HG03571 (cell line): Measurements from ENCODE around the gene NFKB2.

Source experiments
- ATAC-seq: cut with Tn5 transposase; IDR thresholded peaks from one replicate; pipeline ENCODE4 v1.9.1; 2021; ENCODE audit not compliant: unreplicated experiment

The NFKB2 gene

GRCh38 chr10:102394079-102394800 lies 1.3 kb upstream of the NFKB2 start:
- peak; percentile 77 for ATAC-seq

GRCh38 chr10:102394801-102395399 lies 605 bp upstream of the NFKB2 start:
- no peak for ATAC-seq

DNA sequence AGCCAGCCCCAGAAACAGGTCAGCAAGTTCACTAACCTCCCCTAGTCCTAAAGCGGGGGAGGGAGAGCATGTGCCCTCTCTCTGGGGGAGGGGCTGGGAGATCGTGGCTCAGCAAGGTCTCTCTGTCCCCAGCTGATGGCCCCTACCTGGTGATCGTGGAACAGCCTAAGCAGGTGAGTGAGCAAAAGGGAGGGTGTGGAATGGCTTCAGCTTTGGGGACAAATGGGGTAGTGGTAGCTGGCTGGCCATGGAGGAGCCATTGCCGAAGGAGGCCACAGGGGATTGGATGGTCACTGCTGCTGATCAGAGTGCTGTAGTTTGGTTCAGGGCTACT lies 779 bp downstream of the NFKB2 start:
- ATAC-seq: no peak

GRCh38 chr10:102396730-102397151 lies 1.2 kb downstream of the NFKB2 start:
- no peak for ATAC-seq

DNA sequence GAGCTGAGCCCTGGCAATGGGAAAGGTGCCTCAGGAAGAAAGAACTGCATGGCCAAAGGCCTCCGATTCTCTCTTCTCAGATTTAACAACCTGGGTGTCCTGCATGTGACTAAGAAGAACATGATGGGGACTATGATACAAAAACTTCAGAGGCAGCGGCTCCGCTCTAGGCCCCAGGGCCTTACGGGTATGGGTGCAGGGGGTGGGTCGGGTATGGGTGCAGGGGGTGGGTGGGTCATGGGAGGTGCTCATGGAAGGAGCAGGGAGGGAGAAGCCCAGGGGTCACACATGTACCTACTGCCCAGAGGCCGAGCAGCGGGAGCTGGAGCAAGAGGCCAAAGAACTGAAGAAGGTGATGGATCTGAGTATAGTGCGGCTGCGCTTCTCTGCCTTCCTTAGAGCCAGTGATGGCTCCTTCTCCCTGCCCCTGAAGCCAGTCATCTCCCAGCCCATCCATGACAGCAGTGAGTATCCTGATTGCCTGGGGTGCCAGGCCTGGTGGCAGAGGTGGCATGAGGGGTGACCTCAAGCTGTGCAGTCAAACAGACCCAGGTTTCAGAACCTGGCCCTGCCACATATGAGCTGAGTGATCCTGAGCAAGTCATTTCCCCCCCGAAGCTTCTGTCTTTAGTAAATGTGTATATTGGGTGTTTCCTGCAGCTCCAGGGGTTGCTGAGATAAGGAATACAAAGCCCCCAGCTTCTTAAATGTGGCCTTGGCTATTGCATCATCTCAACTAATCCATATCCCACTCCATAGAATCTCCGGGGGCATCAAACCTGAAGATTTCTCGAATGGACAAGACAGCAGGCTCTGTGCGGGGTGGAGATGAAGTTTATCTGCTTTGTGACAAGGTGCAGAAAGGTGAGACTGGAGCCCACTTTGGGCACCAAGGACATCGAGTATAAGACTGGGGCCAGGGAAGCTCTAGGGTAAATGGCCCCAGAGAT lies 2.0 kb downstream of the NFKB2 start:
- no peak for ATAC-seq

DNA sequence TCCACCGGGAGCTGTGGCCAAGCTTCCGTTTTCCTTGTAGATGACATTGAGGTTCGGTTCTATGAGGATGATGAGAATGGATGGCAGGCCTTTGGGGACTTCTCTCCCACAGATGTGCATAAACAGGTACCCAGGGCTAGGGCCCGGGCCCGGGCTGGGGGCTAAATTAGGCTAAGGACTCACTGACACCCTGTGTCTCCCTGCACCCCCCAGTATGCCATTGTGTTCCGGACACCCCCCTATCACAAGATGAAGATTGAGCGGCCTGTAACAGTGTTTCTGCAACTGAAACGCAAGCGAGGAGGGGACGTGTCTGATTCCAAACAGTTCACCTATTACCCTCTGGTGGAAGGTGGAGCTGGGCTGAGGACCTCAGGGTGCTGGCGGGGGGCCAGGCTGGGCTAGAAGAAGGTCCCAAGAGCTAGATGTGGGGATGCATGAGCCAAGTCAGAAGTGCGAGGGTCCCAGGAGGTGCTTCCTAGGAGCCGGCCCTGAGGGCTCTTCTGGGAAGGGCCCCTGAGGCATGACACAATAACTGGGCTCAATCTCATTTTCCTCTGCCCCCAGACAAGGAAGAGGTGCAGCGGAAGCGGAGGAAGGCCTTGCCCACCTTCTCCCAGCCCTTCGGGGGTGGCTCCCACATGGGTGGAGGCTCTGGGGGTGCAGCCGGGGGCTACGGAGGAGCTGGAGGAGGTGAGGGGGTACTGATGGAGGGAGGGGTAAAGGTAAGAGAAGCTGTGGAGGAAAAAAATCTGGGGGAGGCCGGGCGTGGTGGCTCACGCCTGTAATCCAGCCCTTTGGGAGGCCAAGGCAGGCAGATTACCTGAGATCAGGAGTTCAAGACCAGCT lies 2.9 kb downstream of the NFKB2 start:
- ATAC-seq: no peak

DNA sequence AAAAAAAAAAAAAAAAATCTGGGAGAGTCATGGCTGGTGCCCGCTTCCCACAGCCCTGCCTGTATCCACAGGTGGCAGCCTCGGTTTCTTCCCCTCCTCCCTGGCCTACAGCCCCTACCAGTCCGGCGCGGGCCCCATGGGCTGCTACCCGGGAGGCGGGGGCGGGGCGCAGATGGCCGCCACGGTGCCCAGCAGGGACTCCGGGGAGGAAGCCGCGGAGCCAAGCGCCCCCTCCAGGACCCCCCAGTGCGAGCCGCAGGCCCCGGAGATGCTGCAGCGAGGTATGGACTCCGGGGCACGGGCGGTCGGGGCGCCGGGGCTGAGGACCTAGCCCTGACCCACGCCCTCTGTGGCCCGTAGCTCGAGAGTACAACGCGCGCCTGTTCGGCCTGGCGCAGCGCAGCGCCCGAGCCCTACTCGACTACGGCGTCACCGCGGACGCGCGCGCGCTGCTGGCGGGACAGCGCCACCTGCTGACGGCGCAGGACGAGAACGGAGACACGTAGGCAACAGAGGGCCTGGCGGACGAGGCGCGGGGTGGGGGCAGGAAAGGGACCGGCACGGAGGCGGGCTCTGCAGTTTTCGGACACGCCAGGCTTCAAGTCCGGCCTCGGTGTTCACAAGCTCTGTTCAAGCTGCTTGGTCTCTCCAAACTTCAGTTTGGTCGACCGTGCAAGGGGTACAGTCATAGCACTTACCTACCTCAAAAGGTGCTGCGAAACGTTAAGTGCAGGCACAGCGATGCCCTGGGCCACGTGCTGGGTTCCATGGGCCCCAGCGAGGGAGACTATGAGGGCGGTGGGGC lies 3.9 kb downstream of the NFKB2 start:
- ATAC-seq: no peak

GRCh38 chr10:102400076-102400475 lies 4.6 kb downstream of the NFKB2 start:
- no peak for ATAC-seq

DNA sequence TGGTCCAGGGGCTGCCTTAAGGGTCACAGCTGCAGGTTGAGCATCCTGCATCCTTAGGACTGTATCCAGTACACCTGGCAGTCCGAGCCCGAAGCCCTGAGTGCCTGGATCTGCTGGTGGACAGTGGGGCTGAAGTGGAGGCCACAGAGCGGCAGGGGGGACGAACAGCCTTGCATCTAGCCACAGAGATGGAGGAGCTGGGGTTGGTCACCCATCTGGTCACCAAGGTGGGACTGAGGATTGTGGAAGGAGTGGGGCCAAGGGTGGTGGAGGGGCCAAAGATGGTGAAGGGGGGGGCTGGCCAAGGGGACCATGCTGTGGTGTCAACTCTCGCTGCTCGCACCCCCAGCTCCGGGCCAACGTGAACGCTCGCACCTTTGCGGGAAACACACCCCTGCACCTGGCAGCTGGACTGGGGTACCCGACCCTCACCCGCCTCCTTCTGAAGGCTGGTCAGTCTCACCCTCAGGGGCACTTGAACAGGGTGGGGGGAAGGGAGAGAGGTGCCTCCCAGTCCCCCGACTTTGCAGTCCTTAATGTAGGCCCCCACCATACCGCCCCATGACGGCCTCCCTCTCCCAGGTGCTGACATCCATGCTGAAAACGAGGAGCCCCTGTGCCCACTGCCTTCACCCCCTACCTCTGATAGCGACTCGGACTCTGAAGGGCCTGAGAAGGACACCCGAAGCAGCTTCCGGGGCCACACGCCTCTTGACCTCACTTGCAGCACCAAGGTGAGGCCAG lies 5.3 kb downstream of the NFKB2 start:
- ATAC-seq: no peak

- no peak for ATAC-seq
These were observed 5.8 kb downstream of the NFKB2 start for GRCh38 chr10:102401342-102401654.

DNA sequence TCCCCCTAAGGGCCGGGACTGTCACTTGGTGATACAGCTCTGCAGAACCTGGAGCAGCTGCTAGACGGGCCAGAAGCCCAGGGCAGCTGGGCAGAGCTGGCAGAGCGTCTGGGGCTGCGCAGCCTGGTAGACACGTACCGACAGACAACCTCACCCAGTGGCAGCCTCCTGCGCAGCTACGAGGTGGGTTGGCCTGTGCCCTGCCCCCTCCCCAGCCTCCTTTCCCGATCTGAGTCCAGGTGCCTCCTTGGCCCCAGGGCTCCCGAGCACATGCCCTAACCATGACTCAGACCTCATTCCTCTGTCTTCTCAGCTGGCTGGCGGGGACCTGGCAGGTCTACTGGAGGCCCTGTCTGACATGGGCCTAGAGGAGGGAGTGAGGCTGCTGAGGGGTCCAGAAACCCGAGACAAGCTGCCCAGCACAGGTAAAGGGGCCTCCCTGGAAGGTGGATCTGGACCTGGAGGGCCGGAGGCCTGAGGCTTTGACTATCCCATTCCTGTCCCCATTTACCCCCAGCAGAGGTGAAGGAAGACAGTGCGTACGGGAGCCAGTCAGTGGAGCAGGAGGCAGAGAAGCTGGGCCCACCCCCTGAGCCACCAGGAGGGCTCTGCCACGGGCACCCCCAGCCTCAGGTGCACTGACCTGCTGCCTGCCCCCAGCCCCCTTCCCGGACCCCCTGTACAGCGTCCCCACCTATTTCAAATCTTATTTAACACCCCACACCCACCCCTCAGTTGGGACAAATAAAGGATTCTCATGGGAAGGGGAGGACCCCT lies 6.4 kb downstream of the NFKB2 start:
- ATAC-seq: no peak

GRCh38 chr10:102402512-102402896 lies 7.0 kb downstream of the NFKB2 start:
- no peak for ATAC-seq

- ATAC-seq: no peak
These were observed 7.6 kb downstream of the NFKB2 start for GRCh38 chr10:102403115-102403514.

DNA sequence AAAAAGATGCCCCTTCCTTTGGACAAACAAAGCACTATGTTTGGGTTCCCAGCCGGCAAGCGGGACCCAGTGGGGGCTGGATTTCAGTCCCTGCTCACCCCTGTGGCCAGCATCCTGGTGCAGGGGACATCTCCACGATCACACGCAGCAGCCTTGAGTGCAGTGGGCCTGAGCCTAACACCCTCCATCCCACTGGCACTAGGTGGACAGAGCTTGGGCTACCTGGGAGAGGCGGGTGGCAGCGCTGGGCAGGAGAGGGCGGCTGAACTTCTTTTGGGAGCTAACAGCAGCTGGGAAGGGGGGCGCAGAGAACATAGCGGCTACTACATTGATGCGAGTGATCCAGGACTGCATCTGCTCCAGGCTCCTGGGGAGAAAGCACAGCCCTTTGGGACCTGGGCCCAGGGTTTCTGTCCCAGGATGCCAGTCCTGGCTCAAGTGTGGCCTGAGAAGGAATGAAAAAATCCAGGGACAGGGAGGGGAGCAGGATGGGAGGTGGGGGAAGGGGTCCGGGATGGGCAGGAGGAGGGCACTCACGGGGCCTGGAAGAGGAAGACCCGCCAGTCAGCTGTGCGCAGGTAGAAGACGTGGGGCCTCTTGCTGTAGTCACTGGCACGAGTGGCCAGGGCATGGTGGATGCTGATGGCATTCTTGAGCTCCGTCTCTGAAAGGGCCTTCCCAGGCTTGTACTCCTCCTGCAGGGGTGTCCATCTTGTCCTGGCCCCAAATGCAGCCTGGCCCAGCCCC lies 9.0 kb downstream of the NFKB2 start:
- ATAC-seq: no peak

GRCh38 chr10:102405108-102405571 lies 9.6 kb downstream of the NFKB2 start:
- ATAC-seq: no peak

DNA sequence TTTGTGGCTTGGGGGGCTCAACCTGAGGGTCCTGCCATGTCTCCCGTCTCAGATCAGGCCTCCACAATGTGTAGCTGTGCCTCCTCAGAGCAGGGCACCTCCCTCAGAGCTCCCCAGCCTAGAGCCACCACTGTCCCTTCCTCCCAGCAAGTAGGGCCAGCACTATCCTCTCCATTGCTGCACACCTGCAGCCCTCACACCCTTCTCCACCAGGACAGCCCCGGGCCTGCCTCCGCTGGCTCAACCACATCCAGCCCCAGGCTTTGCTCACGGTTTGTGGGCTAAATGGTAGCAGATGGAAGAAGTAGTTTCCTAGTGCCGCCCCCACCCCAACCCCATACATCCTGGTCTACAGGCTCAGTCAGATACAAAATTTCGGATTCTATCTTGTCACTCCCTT lies 10.1 kb downstream of the NFKB2 start:
- ATAC-seq: no peak

DNA sequence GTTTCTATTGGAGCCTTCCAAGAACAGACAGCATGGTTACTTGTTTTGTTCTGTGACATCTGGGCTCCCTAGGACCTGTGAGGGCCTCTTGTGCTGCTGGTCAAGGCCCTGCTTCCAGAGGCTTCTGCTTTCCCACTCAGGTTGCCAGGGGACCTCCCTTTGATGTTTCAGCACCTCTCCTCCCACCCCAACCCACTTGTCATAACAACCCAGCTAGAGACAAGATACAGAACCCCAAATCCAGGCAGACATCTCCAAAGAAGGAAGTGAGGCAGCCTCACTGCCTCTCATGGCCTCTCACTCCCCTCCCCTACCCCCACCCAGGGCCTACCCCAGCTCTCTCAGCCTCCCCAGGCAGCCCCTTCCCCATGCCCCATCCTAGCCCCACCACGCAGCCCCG lies 11.3 kb downstream of the NFKB2 start:
- no peak for ATAC-seq
